IMR-90 (cell line): ENCODE measurements around the gene IL15RA. TPM values are rescaled to one million over a fixed set of nuclear protein-coding genes. Genes with fewer than 3 reads are reported as not detected.

Source experiments
- ATAC-seq: fragments of 200-7000 bp; cut with Tn5 transposase; 2 replicates; pipeline ENCODE4 v1.9.1; 2020; ENCODE audit warnings: low read depth, mild to moderate bottlenecking, moderate library complexity
- BruUV-seq: library from RNA; stranded (reverse); fragments of 400-500 nt; replicated peaks from 2 replicates; lab custom pipeline; 2021; lab: Mats Ljungman, UMichigan
- CTCF ChIA-PET: fragments of 300-600 bp; formaldehyde crosslinking; extraction: SDS; loops from one replicate; lab custom pipeline; 2021; ENCODE audit warnings: antibody characterized with exemption; lab: Yijun Ruan, JAX
- POLR2A ChIA-PET: fragments of 300-600 bp; sonication (Branson Sonifier 250); formaldehyde crosslinking; loops from one replicate; lab custom pipeline; 2022; ENCODE audit warnings: antibody characterized with exemption; ENCODE audit not compliant: unreplicated experiment; lab: Charles Lee
- DNase-seq: peaks from one replicate; pipeline ENCODE4 v3.0.0; 2013
- H2AFZ ChIP-seq: replicated peaks from 2 replicates; pipeline ENCODE3; 2013; ENCODE audit warnings: low read length, mild to moderate bottlenecking; ENCODE audit not compliant: poor library complexity
- H2AK5ac ChIP-seq: 2 replicates; pipeline ENCODE4 v1.6.1; 2013; ENCODE audit warnings: low read depth, low read length, inconsistent platforms
- H2AK9ac ChIP-seq: replicated peaks from 2 replicates; pipeline ENCODE3; 2013; ENCODE audit warnings: mild to moderate bottlenecking, low read depth, low read length, moderate library complexity; ENCODE audit not compliant: poor library complexity
- H2BK120ac ChIP-seq: 2 replicates; pipeline ENCODE4 v1.6.1; 2013; ENCODE audit warnings: low read depth, low read length, inconsistent platforms
- H2BK15ac ChIP-seq: 3 replicates; pipeline ENCODE4 v1.6.1; 2013; ENCODE audit warnings: low read depth, low read length, inconsistent platforms
- H2BK20ac ChIP-seq: 2 replicates; pipeline ENCODE4 v1.6.1; 2013; ENCODE audit warnings: low read depth, mild to moderate bottlenecking, inconsistent platforms, low read length, moderate library complexity
- H2BK5ac ChIP-seq: 2 replicates; pipeline ENCODE4 v1.6.1; 2013; ENCODE audit warnings: mild to moderate bottlenecking, low read depth, low read length, inconsistent platforms; ENCODE audit not compliant: poor library complexity, severe bottlenecking
- H3K14ac ChIP-seq: replicated peaks from 2 replicates; pipeline ENCODE4 v1.6.1; 2013; ENCODE audit warnings: low read depth, low read length, inconsistent platforms
- H3K18ac ChIP-seq: 2 replicates; pipeline ENCODE4 v1.6.1; 2013; ENCODE audit warnings: low read depth, low read length, control low read depth
- H3K23ac ChIP-seq: 2 replicates; pipeline ENCODE4 v1.6.1; 2013; ENCODE audit warnings: low read depth, low read length, inconsistent platforms
- H3K27ac ChIP-seq: 2 replicates; pipeline ENCODE4 v1.5.1; 2013; ENCODE audit warnings: mild to moderate bottlenecking, control low read depth, low read length; ENCODE audit not compliant: insufficient read depth
- H3K27me3 ChIP-seq: 2 replicates; pipeline ENCODE4 v1.6.1; 2013; ENCODE audit warnings: low read length; ENCODE audit not compliant: control insufficient read depth, insufficient read depth
- H3K36me3 ChIP-seq: 2 replicates; pipeline ENCODE4 v1.6.1; 2013; ENCODE audit warnings: low read length, mixed read lengths; ENCODE audit not compliant: control insufficient read depth, insufficient read depth
- H3K4ac ChIP-seq: 2 replicates; pipeline ENCODE4 v1.6.1; 2013; ENCODE audit warnings: low read depth, low read length, inconsistent platforms
- H3K4me1 ChIP-seq: 2 replicates; pipeline ENCODE4 v1.6.1; 2013; ENCODE audit warnings: low read length, mixed read lengths; ENCODE audit not compliant: control insufficient read depth, insufficient read depth
- H3K4me2 ChIP-seq: 2 replicates; pipeline ENCODE4 v1.6.1; 2013; ENCODE audit warnings: low read depth, mild to moderate bottlenecking, control low read depth, low read length, moderate library complexity
- H3K4me3 ChIP-seq: 2 replicates; pipeline ENCODE4 v1.5.1; 2013; ENCODE audit warnings: low read depth, mild to moderate bottlenecking, control low read depth, low read length, moderate library complexity; ENCODE audit not compliant: insufficient read depth
- H3K56ac ChIP-seq: 2 replicates; pipeline ENCODE4 v1.6.1; 2013; ENCODE audit warnings: low read length, inconsistent platforms; ENCODE audit not compliant: insufficient read depth; ENCODE audit errors: extremely low read depth
- H3K79me1 ChIP-seq, 2 experiments: 2 replicates each; pipeline ENCODE4 v1.6.1; 2013; ENCODE audit warnings: low read length in 2 of 2, inconsistent platforms in 1 of 2, low read depth in 1 of 2
- H3K9ac ChIP-seq: 2 replicates; pipeline ENCODE4 v1.6.1; 2013; ENCODE audit warnings: low read depth, low read length, control low read depth
- H3K9me1 ChIP-seq: 2 replicates; pipeline ENCODE4 v1.6.1; 2013; ENCODE audit warnings: low read length, inconsistent platforms; ENCODE audit not compliant: insufficient read depth
- H3K9me3 ChIP-seq: 2 replicates; pipeline ENCODE4 v1.6.1; 2013; ENCODE audit warnings: low read length; ENCODE audit not compliant: control insufficient read depth, insufficient read depth
- H4K20me1 ChIP-seq: 2 replicates; pipeline ENCODE4 v1.6.1; 2013; ENCODE audit warnings: low read length, inconsistent platforms; ENCODE audit not compliant: insufficient read depth
- H4K5ac ChIP-seq: 2 replicates; pipeline ENCODE4 v1.6.1; 2013; ENCODE audit warnings: mild to moderate bottlenecking, low read depth, low read length, control low read depth
- H4K8ac ChIP-seq, 2 experiments: 2 replicates each; pipeline ENCODE4 v1.6.1; 2013; ENCODE audit warnings: low read depth in 2 of 2, low read length in 2 of 2, control low read depth in 1 of 2, inconsistent platforms in 1 of 2
- H4K91ac ChIP-seq: 2 replicates; pipeline ENCODE4 v1.6.1; 2013; ENCODE audit warnings: low read depth, low read length, inconsistent platforms; ENCODE audit not compliant: insufficient read depth
- BHLHE40 ChIP-seq: fragments of 150-350 bp; IDR thresholded peaks from 2 replicates; pipeline ENCODE4 v1.6.1; 2016; ENCODE audit warnings: mild to moderate bottlenecking, low read depth, low read length
- CEBPB ChIP-seq: IDR thresholded peaks from 2 replicates; pipeline ENCODE4 v1.6.1; 2012; ENCODE audit warnings: low read depth, low read length, improper control_type of control experiment
- CHD1 ChIP-seq: IDR thresholded peaks from 2 replicates; pipeline ENCODE4 v1.6.1; 2012; ENCODE audit warnings: low read depth, low read length, improper control_type of control experiment
- CTCF ChIP-seq: conservative IDR thresholded peaks from 2 replicates; pipeline ENCODE4 v1.5.1; 2012; ENCODE audit warnings: mild to moderate bottlenecking, low read depth, low read length, improper control_type of control experiment
- FOS ChIP-seq: fragments of 150-350 bp; IDR thresholded peaks from 2 replicates; pipeline ENCODE4 v1.6.1; 2016; ENCODE audit warnings: low read depth, low read length
- MAFK ChIP-seq: IDR thresholded peaks from 2 replicates; pipeline ENCODE4 v1.6.1; 2012; ENCODE audit warnings: low read depth, low read length, improper control_type of control experiment
- MAZ ChIP-seq: IDR thresholded peaks from 2 replicates; pipeline ENCODE4 v1.6.1; 2012; ENCODE audit warnings: low read depth, mild to moderate bottlenecking, low read length, improper control_type of control experiment, moderate library complexity, borderline replicate concordance
- MXI1 ChIP-seq: IDR thresholded peaks from 2 replicates; pipeline ENCODE4 v1.6.1; 2012; ENCODE audit warnings: low read depth, mild to moderate bottlenecking, low read length, moderate library complexity, borderline replicate concordance
- NFE2L2 ChIP-seq: fragments of 150-350 bp; IDR thresholded peaks from 2 replicates; pipeline ENCODE4 v1.6.1; 2016; ENCODE audit warnings: low read depth, mild to moderate bottlenecking, low read length
- POLR2A ChIP-seq: IDR thresholded peaks from 2 replicates; pipeline ENCODE4 v1.6.1; 2012; ENCODE audit warnings: mild to moderate bottlenecking, low read depth, low read length
- RAD21 ChIP-seq: IDR thresholded peaks from 2 replicates; pipeline ENCODE4 v1.6.1; 2012; ENCODE audit warnings: low read length, improper control_type of control experiment
- RCOR1 ChIP-seq: IDR thresholded peaks from 2 replicates; pipeline ENCODE4 v1.6.1; 2012; ENCODE audit warnings: mild to moderate bottlenecking, low read length, improper control_type of control experiment; ENCODE audit not compliant: insufficient replicate concordance
- RFX5 ChIP-seq: IDR thresholded peaks from 2 replicates; pipeline ENCODE4 v1.8.0; 2012; ENCODE audit warnings: low read depth, mild to moderate bottlenecking, low read length, moderate library complexity
- SMC3 ChIP-seq: fragments of 150-350 bp; IDR thresholded peaks from 2 replicates; pipeline ENCODE4 v1.6.1; 2016; ENCODE audit warnings: low read depth, mild to moderate bottlenecking, antibody characterized with exemption, low read length, moderate library complexity
- USF2 ChIP-seq: fragments of 150-350 bp; IDR thresholded peaks from 2 replicates; pipeline ENCODE4 v1.6.1; 2017; ENCODE audit warnings: mild to moderate bottlenecking, antibody characterized with exemption, low read length, low read depth
- WGBS, 2 experiments: methylation state at CpG; one replicate each; pipeline versions ENCODE4 v1.1.5 to v1.1.7; 2013; ENCODE audit warnings: missing lambda C conversion rate in 2 of 2; ENCODE audit not compliant: insufficient read length in 1 of 2; ENCODE audit errors: extremely low coverage in 2 of 2; 5-methylcytosine and 5-hydroxymethylcytosine counted together
- dilution Hi-C: fragments of 300-500 bp; cut with HindIII; formaldehyde crosslinking; loops from one replicate; pipeline ENCODE4 v1.14.3; 2018; ENCODE audit warnings: low sequenced_read_pairs; ENCODE audit not compliant: unreplicated experiment
- in situ Hi-C: fragments of 300-500 bp; cut with MboI; formaldehyde crosslinking; loops from 3 replicates; pipeline ENCODE4 v1.14.3; 2019; ENCODE audit warnings: low sequenced_read_pairs, inconsistent platforms, mixed read lengths
- intact Hi-C: fragments of 100-400 bp; cut with micrococcal nuclease; formaldehyde crosslinking; loops from 2 replicates; pipeline ENCODE4 v1.10.0; 2022
- polyA plus RNA-seq, 3 experiments: library from polyadenylated mRNA; depleted of rRNA; stranded (reverse); fragments of >200 nt; gene quantifications; 2 replicates each; pipeline ENCODE4 v1.2.3, GENCODE V29; 2012; ENCODE audit warnings: low replicate concordance in 1 of 3
- total RNA-seq: library from RNA; depleted of rRNA; stranded (reverse); fragments of >200 nt; gene quantifications from 2 replicates; pipeline ENCODE4 v1.2.3, GENCODE V29; 2012
- TF ChIP-seq, protein P1 (sequence below): fragments of 150-350 bp; IDR thresholded peaks from 2 replicates; pipeline ENCODE4 v1.6.1; 2016; ENCODE audit warnings: low read depth, mild to moderate bottlenecking, low read length, moderate library complexity, borderline replicate concordance

Gene IL15RA
- total and polyA plus RNA-seq, 2 of the 4 experiments (the other 2 are of a cell fraction): 2.0 to 7.6 TPM

DNA sequence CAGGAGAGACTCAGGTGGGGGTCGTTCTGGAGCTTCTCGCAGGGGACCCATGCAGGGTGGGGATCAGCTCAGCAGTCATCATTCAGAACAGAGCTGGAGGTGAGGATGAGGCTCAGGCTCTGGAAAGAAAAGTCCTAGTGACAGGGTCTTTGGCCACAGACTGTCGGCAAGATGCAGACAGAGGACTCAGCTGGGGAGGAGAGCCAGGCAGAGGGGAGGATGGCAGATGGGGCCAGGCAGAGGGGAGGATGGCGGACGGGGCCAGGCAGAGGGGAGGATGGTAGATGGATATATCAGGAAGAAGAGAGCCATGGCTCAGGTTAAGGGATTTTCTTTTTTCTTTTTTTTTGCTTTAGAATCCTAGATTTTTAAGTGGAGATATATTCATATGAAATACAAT, 7.7 kb upstream of the IL15RA start:
- in situ Hi-C loops (no loop called here), dilution Hi-C loops (no loop called here), intact Hi-C loops (no loop called here)
- Histone ChIP-seq H4K20me1 (no peaks in the 10 kb centered on the region), H3K9me3 (no peaks in the 10 kb centered on the region), H3K4me3 (no peak overlapping the region), H2BK20ac (no peak overlapping the region), H4K8ac (no peak overlapping the region), H4K5ac (no peak overlapping the region), H3K56ac (no peak overlapping the region), H3K14ac (no peak overlapping the region), H3K36me3 (no peaks in the 10 kb centered on the region), H3K4ac (no peak overlapping the region), H3K4me2 (no peak overlapping the region), H2BK120ac (no peak overlapping the region), H3K18ac (no peak overlapping the region), H3K79me1 (no peaks in the 10 kb centered on the region), H2AFZ (peak overlapping the region; percentile 15), H3K9me1 (no peaks in the 10 kb centered on the region; the same call in 1 of the 2 replicates), H3K23ac (no peak overlapping the region), H3K27me3 (peaks cover 4% of the 10 kb centered on the region), H2BK5ac (no peak overlapping the region), H3K9ac (no peak overlapping the region), H2AK9ac (no peak overlapping the region), H4K91ac (no peak overlapping the region), H2BK15ac (no peak overlapping the region), H2AK5ac (0 out of 2 replicates have a peak overlapping the region, but pooled peaks have one; percentile 3), H3K4me1 (peaks cover 4% of the 10 kb centered on the region; the same call in 1 of the 2 replicates), H3K27ac (no peak overlapping the region)
- no peak for TF ChIP-seq USF2
- TF ChIP-seq BHLHE40: no peak
- no peak for TF ChIP-seq RFX5
- TF ChIP-seq MAFK: no peak
- no peak for TF ChIP-seq NFE2L2
- no peak for TF ChIP-seq RAD21
- TF ChIP-seq POLR2A: no peak
- TF ChIP-seq CTCF: no peak
- no peak for TF ChIP-seq CHD1
- no peak for TF ChIP-seq CEBPB
- TF ChIP-seq, protein P1, sequence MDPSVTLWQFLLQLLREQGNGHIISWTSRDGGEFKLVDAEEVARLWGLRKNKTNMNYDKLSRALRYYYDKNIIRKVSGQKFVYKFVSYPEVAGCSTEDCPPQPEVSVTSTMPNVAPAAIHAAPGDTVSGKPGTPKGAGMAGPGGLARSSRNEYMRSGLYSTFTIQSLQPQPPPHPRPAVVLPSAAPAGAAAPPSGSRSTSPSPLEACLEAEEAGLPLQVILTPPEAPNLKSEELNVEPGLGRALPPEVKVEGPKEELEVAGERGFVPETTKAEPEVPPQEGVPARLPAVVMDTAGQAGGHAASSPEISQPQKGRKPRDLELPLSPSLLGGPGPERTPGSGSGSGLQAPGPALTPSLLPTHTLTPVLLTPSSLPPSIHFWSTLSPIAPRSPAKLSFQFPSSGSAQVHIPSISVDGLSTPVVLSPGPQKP: no peak
- no peak for TF ChIP-seq MXI1
- TF ChIP-seq RCOR1: no peak
- TF ChIP-seq MAZ: no peak
- TF ChIP-seq FOS: no peak
- TF ChIP-seq SMC3: no peak
- ChIA-PET CTCF (no interaction called here), POLR2A (no interaction called here)
- no peak for DNase-seq
- no TSS peak for BruUV-seq
- ATAC-seq: no peak
- WGBS, 2 experiments: 100% methylated on average over 2 of the region's 5 CpGs; no CpG with 5 or more reads in 1 of the 2 experiments
